PFSK-1 (cell line): Measurements from ENCODE around the gene DEDD2.
A peak's percentile ranks its signal among the peaks of the same experiment; 100 is the strongest.

Source experiments
- FOXP2 ChIP-seq: optimal IDR thresholded peaks from 2 replicates; pipeline ENCODE3; 2011; ENCODE audit warnings: borderline replicate concordance, control low read depth, inconsistent platforms; ENCODE audit not compliant: insufficient read depth; ENCODE audit errors: extremely low read length, extremely low read depth
- POLR2AphosphoS5 ChIP-seq: IDR thresholded peaks from 2 replicates; pipeline ENCODE4 v1.6.1; 2012; ENCODE audit warnings: low read depth, mild to moderate bottlenecking, control low read depth, low read length, moderate library complexity
- SIN3A ChIP-seq: IDR thresholded peaks from 2 replicates; pipeline ENCODE4 v1.6.1; 2012; ENCODE audit warnings: mild to moderate bottlenecking, low read length, moderate library complexity, borderline replicate concordance; ENCODE audit not compliant: insufficient read depth
- TAF1 ChIP-seq: IDR thresholded peaks from 2 replicates; pipeline ENCODE4 v1.6.1; 2012; ENCODE audit warnings: low read length, control low read depth, borderline replicate concordance; ENCODE audit not compliant: insufficient read depth
- TF ChIP-seq, protein P1 (sequence below), 2 experiments: IDR thresholded peaks; 2 replicates each; pipeline versions ENCODE4 v1.6.1 to v1.8.0; 2011 to 2012; ENCODE audit warnings: low read depth in 2 of 2, low read length in 2 of 2, control low read depth in 1 of 2, inconsistent platforms in 1 of 2, mild to moderate bottlenecking in 1 of 2, moderate library complexity in 1 of 2; ENCODE audit not compliant: insufficient read depth in 1 of 2

Gene DEDD2

DNA sequence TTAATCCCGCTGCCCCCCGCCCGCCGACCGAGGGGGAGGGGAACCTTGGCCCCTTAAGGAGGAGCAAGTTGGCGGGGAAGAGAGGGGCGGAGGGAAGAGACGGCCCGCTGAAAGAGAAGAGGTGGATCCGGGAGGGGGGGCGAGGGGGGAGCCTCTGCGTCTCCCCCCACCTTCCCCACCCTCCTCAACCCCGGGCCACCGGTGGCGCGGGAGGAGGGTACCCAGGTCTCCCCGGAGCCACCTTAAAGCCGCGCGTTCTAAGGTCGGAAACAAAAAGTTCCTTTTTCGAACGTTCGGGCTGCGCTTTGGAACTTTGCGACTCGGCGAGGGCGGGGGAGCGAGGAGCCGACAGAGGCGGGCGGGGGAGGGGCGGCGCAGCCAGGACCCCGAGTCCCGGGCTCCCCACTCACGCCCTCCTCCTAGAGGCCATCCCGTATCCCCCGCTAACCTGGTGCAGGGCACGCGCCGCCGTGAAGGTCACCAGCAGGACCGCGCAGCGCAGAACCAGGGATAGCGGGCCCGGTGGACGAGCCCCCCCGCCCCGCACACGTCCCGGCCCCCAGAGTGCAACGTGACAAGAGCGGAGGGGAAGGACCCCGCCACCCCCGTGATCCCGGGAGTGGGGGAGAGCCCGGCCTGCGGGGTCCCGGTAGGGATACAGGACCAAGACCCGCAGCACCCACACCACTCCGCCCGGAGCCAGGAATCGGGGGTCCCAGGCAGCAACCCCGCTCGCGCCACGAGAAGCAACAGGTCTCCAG lies 36.8 kb upstream of the DEDD2 start:
- TF ChIP-seq POLR2AphosphoS5 (peak; percentile 63), TAF1 (peak; percentile 59; the same call in 1 of the 2 replicates), SIN3A (0 out of 2 replicates have a peak, but pooled peaks have one; percentile 18), FOXP2 (no peak)
- TF ChIP-seq, protein P1, sequence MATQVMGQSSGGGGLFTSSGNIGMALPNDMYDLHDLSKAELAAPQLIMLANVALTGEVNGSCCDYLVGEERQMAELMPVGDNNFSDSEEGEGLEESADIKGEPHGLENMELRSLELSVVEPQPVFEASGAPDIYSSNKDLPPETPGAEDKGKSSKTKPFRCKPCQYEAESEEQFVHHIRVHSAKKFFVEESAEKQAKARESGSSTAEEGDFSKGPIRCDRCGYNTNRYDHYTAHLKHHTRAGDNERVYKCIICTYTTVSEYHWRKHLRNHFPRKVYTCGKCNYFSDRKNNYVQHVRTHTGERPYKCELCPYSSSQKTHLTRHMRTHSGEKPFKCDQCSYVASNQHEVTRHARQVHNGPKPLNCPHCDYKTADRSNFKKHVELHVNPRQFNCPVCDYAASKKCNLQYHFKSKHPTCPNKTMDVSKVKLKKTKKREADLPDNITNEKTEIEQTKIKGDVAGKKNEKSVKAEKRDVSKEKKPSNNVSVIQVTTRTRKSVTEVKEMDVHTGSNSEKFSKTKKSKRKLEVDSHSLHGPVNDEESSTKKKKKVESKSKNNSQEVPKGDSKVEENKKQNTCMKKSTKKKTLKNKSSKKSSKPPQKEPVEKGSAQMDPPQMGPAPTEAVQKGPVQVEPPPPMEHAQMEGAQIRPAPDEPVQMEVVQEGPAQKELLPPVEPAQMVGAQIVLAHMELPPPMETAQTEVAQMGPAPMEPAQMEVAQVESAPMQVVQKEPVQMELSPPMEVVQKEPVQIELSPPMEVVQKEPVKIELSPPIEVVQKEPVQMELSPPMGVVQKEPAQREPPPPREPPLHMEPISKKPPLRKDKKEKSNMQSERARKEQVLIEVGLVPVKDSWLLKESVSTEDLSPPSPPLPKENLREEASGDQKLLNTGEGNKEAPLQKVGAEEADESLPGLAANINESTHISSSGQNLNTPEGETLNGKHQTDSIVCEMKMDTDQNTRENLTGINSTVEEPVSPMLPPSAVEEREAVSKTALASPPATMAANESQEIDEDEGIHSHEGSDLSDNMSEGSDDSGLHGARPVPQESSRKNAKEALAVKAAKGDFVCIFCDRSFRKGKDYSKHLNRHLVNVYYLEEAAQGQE (IDR thresholded peaks at IDR 0.05; ENCODE audit: insufficient read depth in 1 of 2, low read depth in 2 of 2, low read length in 2 of 2) = 0 out of 4 replicates have a peak, but pooled peaks of 1 of the 2 experiments have one; percentile 38

DNA sequence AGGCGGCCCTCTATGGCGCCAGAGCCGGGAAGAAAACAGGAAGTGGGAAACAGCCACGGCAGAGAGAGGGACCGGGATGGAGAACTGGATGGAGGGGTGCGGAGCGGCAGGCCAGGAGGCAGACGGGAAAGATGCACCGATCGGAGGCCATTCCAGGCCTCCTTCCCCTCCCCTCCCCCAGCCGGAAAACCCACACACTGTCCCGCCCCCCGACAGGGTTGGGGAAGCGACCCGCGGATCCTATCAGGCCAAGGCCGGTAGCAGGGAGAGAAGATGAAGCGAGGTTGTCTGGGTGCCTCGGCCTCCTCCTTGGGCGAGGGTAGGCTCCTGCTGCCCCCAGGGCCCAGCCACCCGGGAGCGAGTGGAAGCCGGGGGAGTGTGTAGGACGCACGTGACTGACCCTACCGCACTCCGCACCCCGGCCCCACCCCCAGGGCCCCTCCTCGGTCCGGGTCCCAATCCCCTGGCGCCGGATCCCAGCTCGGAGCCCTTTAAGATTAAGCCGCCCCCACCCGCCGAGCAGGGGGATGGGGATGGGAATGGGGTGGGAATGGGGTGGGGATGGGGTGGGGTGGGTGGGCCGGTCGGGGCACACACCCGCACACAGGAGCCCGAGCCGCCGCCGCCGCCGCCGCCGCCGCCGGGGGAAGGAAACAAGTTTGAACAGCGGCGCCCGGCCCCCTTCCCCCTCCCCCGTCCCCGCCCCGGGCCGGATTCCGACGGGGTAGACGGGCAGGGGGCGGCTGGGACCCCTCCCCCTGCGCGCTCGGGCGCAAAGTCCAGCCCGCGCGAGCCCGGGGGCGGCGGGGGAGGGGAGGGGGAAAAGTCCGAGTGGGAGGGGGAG lies 36.0 kb upstream of the DEDD2 start:
- TF ChIP-seq, protein P1 (IDR thresholded peaks at IDR 0.05; ENCODE audit: insufficient read depth in 1 of 2, low read depth in 2 of 2, low read length in 2 of 2) = peak in 1 of 2 experiments; percentile 63; a peak in 2 of 4 replicates
- peak; percentile 82; the same call in 1 of the 2 replicates for TF ChIP-seq TAF1
- TF ChIP-seq FOXP2 = no peak
- TF ChIP-seq POLR2AphosphoS5 = peak; percentile 86
- peak; percentile 83; the same call in 1 of the 2 replicates for TF ChIP-seq SIN3A

DNA sequence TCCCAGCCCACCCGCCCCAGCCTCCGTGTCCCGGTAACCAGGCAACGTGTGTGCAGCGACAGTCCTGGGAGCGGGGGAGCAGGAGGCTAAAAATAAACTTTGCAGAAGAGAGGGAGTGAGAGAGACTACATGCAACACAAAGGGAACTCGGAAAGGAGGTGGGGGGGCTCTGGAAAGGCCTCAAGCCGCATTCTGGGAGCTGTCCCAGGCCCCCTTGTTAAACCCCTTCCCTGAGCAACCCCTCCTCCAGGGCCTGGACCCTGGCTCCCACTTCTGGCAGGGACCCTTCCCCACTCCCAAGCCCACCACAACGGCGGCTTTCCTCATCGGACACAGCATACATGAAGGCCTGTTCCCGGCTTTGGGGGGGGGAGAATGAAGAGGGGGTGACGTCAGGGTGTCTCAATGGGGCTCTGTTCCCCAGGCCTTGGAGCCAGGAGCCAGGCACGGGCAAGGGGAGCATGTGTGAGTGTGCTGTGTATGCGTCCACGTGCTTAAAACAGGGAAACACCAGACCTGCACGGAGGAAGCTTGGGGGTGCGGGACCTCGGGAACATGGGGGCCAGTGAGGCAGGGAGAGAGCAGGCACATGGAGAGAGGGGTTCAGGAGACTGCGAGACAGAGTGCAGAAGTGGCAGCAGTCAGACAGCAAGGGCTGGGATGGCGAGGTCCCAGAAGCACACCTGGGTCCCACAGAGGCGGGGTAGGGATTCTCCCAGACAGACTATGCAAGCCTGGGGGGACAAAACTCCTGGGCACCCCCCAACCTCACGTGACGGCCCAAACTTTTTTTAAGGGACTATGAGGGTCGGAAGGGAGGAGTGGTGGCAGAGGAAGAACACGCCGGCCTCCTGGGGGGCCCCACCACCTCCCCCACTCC lies 35.1 kb upstream of the DEDD2 start:
- TF ChIP-seq, protein P1 (IDR thresholded peaks at IDR 0.05; ENCODE audit: insufficient read depth in 1 of 2, low read depth in 2 of 2, low read length in 2 of 2) = no peak
- TF ChIP-seq TAF1 (no peak), FOXP2 (no peak), SIN3A (0 out of 2 replicates have a peak, but pooled peaks have one; percentile 49)

DNA sequence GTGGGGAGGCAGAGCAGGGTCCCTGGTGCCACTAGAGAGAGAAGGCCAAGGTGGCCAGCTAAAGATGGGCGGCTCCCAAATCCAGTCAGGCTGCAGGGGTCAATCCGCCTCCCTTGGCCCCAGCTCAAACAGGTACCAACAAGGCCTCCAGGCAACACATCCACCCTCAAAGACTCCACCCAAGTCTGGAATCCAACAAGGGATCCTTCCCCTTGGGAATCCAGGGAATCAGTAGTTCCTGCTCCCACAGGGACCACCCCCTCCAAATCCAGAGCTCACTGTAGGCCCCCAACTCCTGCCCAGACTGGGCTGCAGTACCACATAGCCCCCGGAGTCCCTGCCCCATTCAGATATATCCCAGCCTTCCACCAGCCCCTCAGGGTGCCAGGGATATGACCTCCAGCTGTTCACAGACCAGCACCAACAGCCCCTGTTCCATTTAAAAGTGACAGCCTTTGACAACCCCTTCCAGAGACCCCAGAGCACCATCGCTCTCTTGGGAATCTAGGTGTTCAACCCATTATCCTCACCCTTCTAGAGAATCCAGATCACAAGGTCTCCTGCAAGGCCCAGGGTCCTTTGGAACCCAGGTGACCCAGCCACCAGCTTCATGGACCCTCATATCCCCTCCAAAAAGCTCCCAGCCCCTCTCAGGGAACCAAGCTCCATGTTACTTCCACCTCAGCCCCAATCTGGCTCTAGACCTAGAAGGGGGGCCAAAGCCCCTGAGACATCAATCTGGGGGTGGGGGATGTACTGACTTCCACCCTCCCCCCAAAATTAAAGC lies 34.3 kb upstream of the DEDD2 start:
- no peak for TF ChIP-seq SIN3A
- no peak for TF ChIP-seq FOXP2
- TF ChIP-seq TAF1 = no peak
- TF ChIP-seq POLR2AphosphoS5 = no peak; the same call in 1 of the 2 replicates
- TF ChIP-seq, protein P1 (IDR thresholded peaks at IDR 0.05; ENCODE audit: insufficient read depth in 1 of 2, low read depth in 2 of 2, low read length in 2 of 2) = no peak
